ENCODE results near the gene UBQLN4. TPM values are rescaled to one million over a fixed set of nuclear protein-coding genes. Genes with fewer than 3 reads are reported as not detected.

The UBQLN4 gene
- total RNA-seq, 4 donors from 2014 or later: 2.6 to 47.0 (median 12.8) TPM

Other genes starting within 250 kb of the UBQLN4 start
- 10 to 100 TPM; 49.7 to 93.8 (median 51.9) TPM for gene GON4L, start 196.6 kb downstream of the UBQLN4 start, total RNA-seq
- 10 to 100 TPM; 12.8 to 70.5 (median 24.3) TPM for gene SYT11, start 194.2 kb downstream of the UBQLN4 start, total RNA-seq
- 10 to 100 TPM; 12.8 to 65.6 (median 41.8) TPM for gene RIT1, start 142.4 kb downstream of the UBQLN4 start, total RNA-seq
- 100 to 1,000 TPM in 1 of 4 donors, 10 to 100 TPM in 3; 28.8 to 139 (median 64.2) TPM for gene KHDC4, start 119.4 kb downstream of the UBQLN4 start, total RNA-seq
- not detected for gene RXFP4, start 112.2 kb downstream of the UBQLN4 start, total RNA-seq
- gene ARHGEF2, start 75.3 kb downstream of the UBQLN4 start, total RNA-seq: 100 to 1,000 TPM in 1 of 4 donors, 10 to 100 TPM in 3; 59.4 to 178 (median 72.8) TPM
- gene SSR2, start 32.8 kb downstream of the UBQLN4 start, total RNA-seq: 100 to 1,000 TPM in 3 of 4 donors, 10 to 100 TPM in 1; 97.6 to 474 (median 227) TPM
- gene LAMTOR2, start 984 bp upstream of the UBQLN4 start, total RNA-seq: 10 to 100 TPM; 17.3 to 97.6 (median 38.1) TPM
- gene RAB25, start 7.4 kb upstream of the UBQLN4 start, total RNA-seq: 1 to 10 TPM in 2 of 4 donors, not detected in 2; 5.0 to 5.5 TPM
- 10 to 100 TPM in 1 of 4 donors, 1 to 10 TPM in 1, under 1 TPM in 2; 0.29 to 13.3 (median 2.0) TPM for gene MEX3A, start 28.7 kb upstream of the UBQLN4 start, total RNA-seq
- gene LMNA, start 60.9 kb upstream of the UBQLN4 start, total RNA-seq: 100 to 1,000 TPM; 245 to 533 (median 373) TPM
- gene SEMA4A, start 99.8 kb upstream of the UBQLN4 start, total RNA-seq: 1 to 10 TPM in 3 of 4 donors, not detected in 1; 3.1 to 8.2 (median 4.1) TPM
- 10 to 100 TPM in 2 of 4 donors, 1 to 10 TPM in 2; 5.9 to 26.9 (median 11.1) TPM for gene SLC25A44, start 140.3 kb upstream of the UBQLN4 start, total RNA-seq
- 10 to 100 TPM; 45.2 to 61.3 (median 46.0) TPM for gene PMF1, start 159.2 kb upstream of the UBQLN4 start, total RNA-seq
- 1 to 10 TPM in 1 of 4 donors, under 1 TPM in 2, not detected in 1; 0.29 to 4.2 (median 0.90) TPM for gene BGLAP, start 188.4 kb upstream of the UBQLN4 start, total RNA-seq
- gene PAQR6, start 194.3 kb upstream of the UBQLN4 start, total RNA-seq: 1 to 10 TPM in 2 of 4 donors, under 1 TPM in 1, not detected in 1; 0.51 to 1.2 (median 1.1) TPM
- gene SMG5, start 229.0 kb upstream of the UBQLN4 start, total RNA-seq: 10 to 100 TPM in 3 of 4 donors, 1 to 10 TPM in 1; 8.8 to 68.8 (median 39.0) TPM
- 1 to 10 TPM in 2 of 4 donors, under 1 TPM in 2; 0.26 to 2.7 (median 1.5) TPM for gene TMEM79, start 230.5 kb upstream of the UBQLN4 start, total RNA-seq
- gene GLMP, start 241.9 kb upstream of the UBQLN4 start, total RNA-seq: 10 to 100 TPM; 23.8 to 31.1 (median 27.7) TPM
- not detected for gene VHLL, start 245.5 kb upstream of the UBQLN4 start, total RNA-seq